NCI-H2107 (cell line): Measurements from ENCODE around the gene NR5A1.

Experiments used
- DNase-seq: peaks from one replicate; lab custom pipeline; 2025; lab: John Stamatoyannopoulos, UW

The NR5A1 gene

DNA sequence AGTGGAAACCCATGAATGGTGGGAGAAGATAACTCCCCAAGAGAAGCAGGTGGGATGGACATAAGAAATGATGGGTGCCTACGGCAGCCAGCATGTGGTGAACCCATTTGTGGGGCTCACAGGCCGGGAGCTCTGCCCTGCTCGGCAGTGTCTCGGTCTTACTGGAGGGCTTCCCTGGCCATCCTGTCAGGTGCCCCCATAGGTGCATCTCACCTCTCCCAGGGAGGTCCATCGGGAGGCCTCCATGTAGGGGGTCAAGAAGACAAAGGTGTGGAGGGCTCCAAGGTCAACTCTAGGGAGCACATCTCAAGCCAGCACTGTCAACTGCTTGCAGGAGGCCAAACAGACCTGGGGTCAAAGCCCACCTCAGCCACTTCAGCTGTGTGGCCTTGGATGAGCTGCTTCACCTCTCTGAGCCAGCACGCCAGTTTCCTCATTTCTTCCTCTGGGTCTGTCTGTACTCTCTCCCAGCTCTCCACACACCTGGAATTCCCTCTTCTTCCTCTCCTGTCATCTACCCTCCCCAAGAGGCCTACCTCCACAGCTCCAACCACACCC lies 67.4 kb downstream of the NR5A1 start:
- no peak for DNase-seq

DNA sequence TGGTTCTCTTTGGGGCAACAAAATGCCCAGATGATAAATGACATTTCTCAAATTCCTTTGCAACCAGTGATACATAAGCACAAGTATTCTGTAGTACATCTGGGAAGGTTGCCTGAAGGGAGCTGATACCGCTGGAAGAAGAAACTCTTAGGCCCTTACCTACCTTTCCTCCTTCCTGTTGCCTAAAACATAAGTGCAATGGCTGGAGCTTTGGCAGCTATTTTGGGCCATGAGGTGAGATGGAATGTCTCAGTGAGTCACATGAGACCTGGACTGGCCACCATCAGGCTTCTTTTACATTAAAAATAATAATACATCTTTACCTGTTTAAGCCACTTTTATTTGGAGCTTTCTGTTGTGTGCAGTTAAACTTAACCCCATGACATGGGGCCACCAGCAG lies 68.1 kb downstream of the NR5A1 start:
- DNase-seq = no peak

GRCh38 chr9:124438091-124438490 lies 69.1 kb downstream of the NR5A1 start:
- no peak for DNase-seq

DNA sequence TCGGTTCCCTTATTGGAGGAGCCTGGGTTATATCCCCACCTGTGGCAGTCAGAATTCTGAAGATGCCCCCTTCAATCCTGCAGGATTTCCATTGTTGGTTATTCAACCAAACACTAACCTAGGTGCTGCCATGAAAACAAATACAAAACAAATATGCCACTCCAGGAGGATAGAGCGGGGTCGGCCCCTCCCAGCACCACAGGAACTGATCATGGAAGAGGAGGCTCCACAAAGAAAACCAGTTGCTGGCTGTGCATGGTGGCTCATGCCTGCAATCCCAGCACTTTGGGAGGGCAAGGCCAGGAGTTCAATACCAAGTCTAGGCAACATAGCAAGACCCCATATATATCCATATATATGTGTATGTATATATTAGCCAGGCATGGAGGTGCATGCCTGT lies 70.1 kb downstream of the NR5A1 start:
- DNase-seq = no peak

DNA sequence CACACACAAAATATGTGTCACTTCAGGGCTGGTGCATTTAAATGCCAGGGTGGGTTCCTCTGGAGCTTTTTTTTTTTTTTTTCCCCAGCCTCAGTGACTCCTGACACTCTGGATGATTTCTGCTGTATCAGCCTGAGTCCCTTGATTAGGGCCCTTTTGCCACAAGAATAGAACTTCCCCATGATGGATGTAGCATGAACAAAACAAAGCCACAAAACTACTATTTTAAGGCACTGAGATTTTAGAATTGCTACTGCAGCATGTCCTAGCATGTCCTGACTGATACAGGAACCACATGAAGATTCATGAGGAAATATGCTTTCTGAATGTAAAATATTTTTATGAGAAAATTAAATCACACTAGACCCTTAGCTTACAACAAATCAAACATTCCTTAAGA lies 70.9 kb downstream of the NR5A1 start:
- no peak for DNase-seq
